SK-N-SH treated with all-trans-retinoic acid at 6 μM for 48 hours (cell line): ENCODE results near the gene RAD51B.

ENCODE experiments used
- ARNTL ChIP-seq: fragments of 450-650 bp; formaldehyde crosslinking; IDR thresholded peaks from 2 replicates; pipeline ENCODE4 v1.5.0; 2020; ENCODE audit warnings: low read depth, mild to moderate bottlenecking, moderate library complexity, borderline replicate concordance
- CREB5 ChIP-seq: fragments of 250-450 bp; sonication (Bioruptor Pico); IDR thresholded peaks from 2 replicates; pipeline ENCODE4 v1.5.1; 2020; ENCODE audit warnings: low read depth, mild to moderate bottlenecking, moderate library complexity
- CSDC2 ChIP-seq: fragments of 250-450 bp; sonication (Bioruptor Pico); IDR thresholded peaks from 2 replicates; pipeline ENCODE4 v1.5.0; 2020; ENCODE audit warnings: mild to moderate bottlenecking, moderate library complexity
- GLIS3 ChIP-seq: fragments of 250-450 bp; sonication (Bioruptor Pico); IDR thresholded peaks from 2 replicates; pipeline ENCODE4 v1.5.0; 2020; ENCODE audit warnings: mild to moderate bottlenecking, moderate library complexity
- PATZ1 ChIP-seq: fragments of 250-450 bp; sonication (Bioruptor Pico); IDR thresholded peaks from 2 replicates; pipeline ENCODE4 v1.8.0; 2020; ENCODE audit warnings: mild to moderate bottlenecking, moderate library complexity, borderline replicate concordance
- TSHZ2 ChIP-seq: fragments of 250-450 bp; sonication (Bioruptor Pico); IDR thresholded peaks from 2 replicates; pipeline ENCODE4 v1.5.0; 2020; ENCODE audit warnings: mild to moderate bottlenecking, moderate library complexity
- ZFP3 ChIP-seq: fragments of 250-450 bp; sonication (Bioruptor Pico); IDR thresholded peaks from 2 replicates; pipeline ENCODE4 v1.5.0; 2020; ENCODE audit warnings: mild to moderate bottlenecking, moderate library complexity
- TF ChIP-seq, protein P1 (sequence below): fragments of 250-450 bp; sonication (Bioruptor Pico); IDR thresholded peaks from 2 replicates; pipeline ENCODE4 v1.8.0; 2021; ENCODE audit warnings: low read depth, mild to moderate bottlenecking, moderate library complexity, borderline replicate concordance

- TF ChIP-seq, protein P1, sequence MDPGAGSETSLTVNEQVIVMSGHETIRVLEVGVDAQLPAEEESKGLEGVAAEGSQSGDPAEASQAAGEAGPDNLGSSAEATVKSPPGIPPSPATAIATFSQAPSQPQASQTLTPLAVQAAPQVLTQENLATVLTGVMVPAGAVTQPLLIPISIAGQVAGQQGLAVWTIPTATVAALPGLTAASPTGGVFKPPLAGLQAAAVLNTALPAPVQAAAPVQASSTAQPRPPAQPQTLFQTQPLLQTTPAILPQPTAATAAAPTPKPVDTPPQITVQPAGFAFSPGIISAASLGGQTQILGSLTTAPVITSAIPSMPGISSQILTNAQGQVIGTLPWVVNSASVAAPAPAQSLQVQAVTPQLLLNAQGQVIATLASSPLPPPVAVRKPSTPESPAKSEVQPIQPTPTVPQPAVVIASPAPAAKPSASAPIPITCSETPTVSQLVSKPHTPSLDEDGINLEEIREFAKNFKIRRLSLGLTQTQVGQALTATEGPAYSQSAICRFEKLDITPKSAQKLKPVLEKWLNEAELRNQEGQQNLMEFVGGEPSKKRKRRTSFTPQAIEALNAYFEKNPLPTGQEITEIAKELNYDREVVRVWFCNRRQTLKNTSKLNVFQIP (CRISPR knock-in tag) = no peak
- TF ChIP-seq ZFP3 (no peak), TSHZ2 (CRISPR knock-in tag) (no peak), PATZ1 (CRISPR knock-in tag) (no peak), ARNTL (no peak), CSDC2 (CRISPR knock-in tag) (no peak), GLIS3 (CRISPR knock-in tag) (no peak), CREB5 (CRISPR knock-in tag) (no peak)
These were observed 69.9 kb downstream of the RAD51B start for GRCh38 chr14:67889455-67889854.
